Astrocyte (in vitro differentiated cells and primary cell): ENCODE results near the gene FAT1. TPM values are rescaled to one million over a fixed set of nuclear protein-coding genes. Genes with fewer than 3 reads are reported as not detected.

Experiments
- DNase-seq: peaks from one replicate; pipeline ENCODE4 v3.0.0-alpha.2; 2010; ENCODE audit warnings: low read depth
- FAIRE-seq: peaks from 2 replicates; lab custom pipeline; 2011; peaks lifted over from hg19 to GRCh38; lab: Jason Lieb, UNC
- H2AFZ ChIP-seq: 2 replicates; pipeline ENCODE4 v1.6.0; 2012; ENCODE audit warnings: low read depth, low read length, inconsistent platforms
- H3K27ac ChIP-seq: 2 replicates; pipeline ENCODE4 v1.5.1; 2011; ENCODE audit warnings: low read depth, low read length, inconsistent platforms
- H3K27me3 ChIP-seq: 2 replicates; pipeline ENCODE4 v1.6.0; 2011; ENCODE audit warnings: low read length, inconsistent platforms; ENCODE audit not compliant: insufficient read depth
- H3K36me3 ChIP-seq: 2 replicates; pipeline ENCODE4 v1.5.1; 2011; ENCODE audit warnings: low read length, inconsistent platforms; ENCODE audit not compliant: insufficient read depth
- H3K4me1 ChIP-seq: 2 replicates; pipeline ENCODE4 v1.5.1; 2011; ENCODE audit warnings: low read length, inconsistent platforms; ENCODE audit not compliant: insufficient read depth
- H3K4me2 ChIP-seq: 2 replicates; pipeline ENCODE4 v1.6.0; 2012; ENCODE audit warnings: low read length, inconsistent platforms
- H3K4me3 ChIP-seq: 2 replicates; pipeline ENCODE4 v1.5.1; 2011; ENCODE audit warnings: low read depth, mild to moderate bottlenecking, low read length, inconsistent platforms; ENCODE audit not compliant: insufficient read depth
- H3K79me2 ChIP-seq: 2 replicates; pipeline ENCODE4 v1.6.0; 2012; ENCODE audit warnings: mild to moderate bottlenecking, low read length, inconsistent platforms; ENCODE audit not compliant: insufficient read depth
- H3K9ac ChIP-seq: 2 replicates; pipeline ENCODE4 v1.6.0; 2012; ENCODE audit warnings: mild to moderate bottlenecking, low read length, inconsistent platforms
- H3K9me3 ChIP-seq: 2 replicates; pipeline ENCODE4 v1.5.1; 2012; ENCODE audit warnings: low read depth, mild to moderate bottlenecking, low read length, inconsistent platforms; ENCODE audit not compliant: insufficient read depth
- H4K20me1 ChIP-seq: 2 replicates; pipeline ENCODE4 v1.6.0; 2012; ENCODE audit warnings: low read length, inconsistent platforms; ENCODE audit not compliant: insufficient read depth
- H3K27ac Mint-ChIP-seq: one replicate; pipeline ENCODE4 v1.8.0; 2021; ENCODE audit warnings: mild to moderate bottlenecking, mixed read lengths; ENCODE audit not compliant: unreplicated experiment
- H3K27me3 Mint-ChIP-seq: one replicate; pipeline ENCODE4 v1.8.0; 2021; ENCODE audit warnings: low read depth, mixed read lengths; ENCODE audit not compliant: unreplicated experiment
- H3K36me3 Mint-ChIP-seq: one replicate; pipeline ENCODE4 v1.8.0; 2021; ENCODE audit warnings: low read depth, mixed read lengths; ENCODE audit not compliant: unreplicated experiment
- H3K4me1 Mint-ChIP-seq: one replicate; pipeline ENCODE4 v1.8.0; 2021; ENCODE audit warnings: low read depth, mixed read lengths; ENCODE audit not compliant: unreplicated experiment
- H3K4me3 Mint-ChIP-seq: one replicate; pipeline ENCODE4 v1.8.0; 2021; ENCODE audit warnings: mild to moderate bottlenecking, moderate library complexity, mixed read lengths; ENCODE audit not compliant: unreplicated experiment
- H3K9me3 Mint-ChIP-seq: one replicate; pipeline ENCODE4 v1.8.0; 2021; ENCODE audit warnings: mild to moderate bottlenecking, mixed read lengths; ENCODE audit not compliant: unreplicated experiment
- CTCF ChIP-seq: IDR thresholded peaks from 2 replicates; pipeline ENCODE4 v1.5.1; 2011; ENCODE audit warnings: low read depth, mild to moderate bottlenecking, inconsistent platforms, low read length, moderate library complexity; ENCODE audit not compliant: insufficient read depth
- EZH2 ChIP-seq: IDR thresholded peaks from 2 replicates; pipeline ENCODE4 v1.6.1; 2012; ENCODE audit warnings: mild to moderate bottlenecking, low read length, inconsistent platforms; ENCODE audit not compliant: insufficient read depth
- total RNA-seq: library from RNA; stranded (reverse); gene quantifications from 2 replicates; pipeline ENCODE4 v1.2.1, GENCODE V29; 2021

Gene FAT1
- total RNA-seq, 1 donor from 2014 or later = 590 TPM

GRCh38 chr4:186657764-186658163 is 65.9 kb downstream of the FAT1 start:
- Histone ChIP-seq H3K9me3 (no peaks in the 10 kb centered on the region), H3K4me2 (peak overlapping the region; percentile 3), H3K9ac (no peak overlapping the region), H3K27me3 (no peaks in the 10 kb centered on the region), H2AFZ (no peak overlapping the region), H3K4me3 (no peak overlapping the region), H3K79me2 (peaks cover 87% of the 10 kb centered on the region), H3K36me3 (peaks cover 17% of the 10 kb centered on the region), H3K27ac (no peak overlapping the region), H4K20me1 (peaks cover 88% of the 10 kb centered on the region), H3K4me1 (peaks cover 10% of the 10 kb centered on the region)
- peaks cover 33% of the 10 kb centered on the region for H3K36me3 Mint-ChIP-seq
- TF ChIP-seq EZH2 (no peak), CTCF (no peak)
- no peak overlapping the region for H3K27ac Mint-ChIP-seq
- no peaks in the 10 kb centered on the region for H3K27me3 Mint-ChIP-seq
- H3K9me3 Mint-ChIP-seq = peaks cover 1% of the 10 kb centered on the region
- DNase-seq = peak; percentile 62
- no peak overlapping the region for H3K4me3 Mint-ChIP-seq
- FAIRE-seq = no peak
- H3K4me1 Mint-ChIP-seq = peaks cover 14% of the 10 kb centered on the region

GRCh38 chr4:186653969-186654368 is 69.7 kb downstream of the FAT1 start:
- peaks cover 16% of the 10 kb centered on the region for H3K36me3 Mint-ChIP-seq
- no peaks in the 10 kb centered on the region for H3K9me3 ChIP-seq
- H3K4me1 Mint-ChIP-seq = peaks cover 16% of the 10 kb centered on the region
- H3K36me3 ChIP-seq = peaks cover 8% of the 10 kb centered on the region
- H3K4me3 ChIP-seq = no peak overlapping the region
- no peak overlapping the region for H3K9ac ChIP-seq
- H3K4me2 ChIP-seq = no peak overlapping the region
- peaks cover 20% of the 10 kb centered on the region for H3K4me1 ChIP-seq
- no peaks in the 10 kb centered on the region for H3K27me3 ChIP-seq
- DNase-seq = no peak
- no peak overlapping the region for H3K4me3 Mint-ChIP-seq
- H2AFZ ChIP-seq = no peak overlapping the region
- peaks cover 87% of the 10 kb centered on the region for H3K79me2 ChIP-seq
- H3K27ac Mint-ChIP-seq = peak overlapping the region; percentile 51
- H4K20me1 ChIP-seq = peaks cover 76% of the 10 kb centered on the region
- no peaks in the 10 kb centered on the region for H3K27me3 Mint-ChIP-seq
- no peak for TF ChIP-seq EZH2
- TF ChIP-seq CTCF = no peak
- H3K9me3 Mint-ChIP-seq = no peaks in the 10 kb centered on the region
- H3K27ac ChIP-seq = no peak overlapping the region
- FAIRE-seq = no peak

- no peak for FAIRE-seq
- Mint-ChIP-seq H3K36me3 (peaks cover 19% of the 10 kb centered on the region), H3K27me3 (no peaks in the 10 kb centered on the region), H3K4me1 (peaks cover 11% of the 10 kb centered on the region), H3K27ac (no peak overlapping the region), H3K4me3 (no peak overlapping the region), H3K9me3 (no peaks in the 10 kb centered on the region)
- DNase-seq = peak; percentile 69
- peak overlapping the region; percentile 17 for H3K27ac ChIP-seq
- H3K9ac ChIP-seq = peak overlapping the region; percentile 70
- TF ChIP-seq CTCF (no peak), EZH2 (no peak)
- peaks cover 92% of the 10 kb centered on the region for H3K79me2 ChIP-seq
- H3K36me3 ChIP-seq = peaks cover 10% of the 10 kb centered on the region
- H3K4me3 ChIP-seq = peak overlapping the region; percentile 56
- peaks cover 68% of the 10 kb centered on the region for H4K20me1 ChIP-seq
- H3K4me1 ChIP-seq = peaks cover 10% of the 10 kb centered on the region
- no peaks in the 10 kb centered on the region for H3K27me3 ChIP-seq
- peak overlapping the region; percentile 86 for H3K4me2 ChIP-seq
- no peaks in the 10 kb centered on the region for H3K9me3 ChIP-seq
- peak overlapping the region; percentile 30 for H2AFZ ChIP-seq
Measured at GRCh38 chr4:186651624-186652023, 72.0 kb downstream of the FAT1 start.
